ENCODE results near the gene PPIG. TPM values are rescaled to one million over a fixed set of nuclear protein-coding genes. Genes with fewer than 3 reads are reported as not detected.

The PPIG gene
- total RNA-seq, 1 donor from 2014 or later: 88.4 TPM

DNA sequence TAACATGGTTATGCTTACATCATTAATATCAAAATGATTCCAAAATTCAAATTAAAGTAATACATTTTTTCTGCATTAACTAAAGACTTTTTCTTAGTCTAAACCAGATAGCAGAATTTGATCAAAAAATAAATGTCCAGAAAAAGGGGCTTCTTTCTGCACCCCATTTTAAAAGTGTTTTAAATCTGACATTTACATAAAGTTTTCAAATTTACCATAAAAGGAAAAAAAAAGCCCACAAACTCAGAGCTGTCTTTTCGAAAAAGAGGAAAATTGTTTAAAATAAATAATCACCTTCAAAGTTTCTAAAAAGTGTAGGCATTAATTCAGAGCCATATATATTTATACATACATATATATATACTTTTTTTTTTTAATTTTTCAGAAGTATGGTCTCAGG, 12.0 kb upstream of the PPIG start:
- Histone ChIP-seq H3K79me2 (ENCODE audit: low read depth) (peaks cover 46% of the 10 kb centered on the region), H3K9ac (no peak overlapping the region), H3K4me1 (peaks cover 11% of the 10 kb centered on the region), H3F3A (ENCODE audit: low read depth) (peaks cover 8% of the 10 kb centered on the region), H3K4me3 (peak overlapping the region; percentile 70), H3K4me2 (peak overlapping the region; percentile 97), H2AFZ (replicated peaks) (no peak overlapping the region), H3K36me3 (peaks cover 5% of the 10 kb centered on the region), H3K27ac (no peak overlapping the region), H3K27me3 (no peaks in the 10 kb centered on the region), H3K9me3 (ENCODE audit: low read depth) (no peaks in the 10 kb centered on the region), H4K20me1 (ENCODE audit: low read depth) (no peaks in the 10 kb centered on the region)
- H3K4me1 Mint-ChIP-seq: peaks cover 12% of the 10 kb centered on the region
- H3K9me3 Mint-ChIP-seq: peaks cover 6% of the 10 kb centered on the region
- no peak for TF ChIP-seq EZH2 (IDR thresholded peaks at IDR 0.05)
- no peak for TF ChIP-seq EZH2phosphoT487 (IDR thresholded peaks at IDR 0.05)
- TF ChIP-seq, protein P1, sequence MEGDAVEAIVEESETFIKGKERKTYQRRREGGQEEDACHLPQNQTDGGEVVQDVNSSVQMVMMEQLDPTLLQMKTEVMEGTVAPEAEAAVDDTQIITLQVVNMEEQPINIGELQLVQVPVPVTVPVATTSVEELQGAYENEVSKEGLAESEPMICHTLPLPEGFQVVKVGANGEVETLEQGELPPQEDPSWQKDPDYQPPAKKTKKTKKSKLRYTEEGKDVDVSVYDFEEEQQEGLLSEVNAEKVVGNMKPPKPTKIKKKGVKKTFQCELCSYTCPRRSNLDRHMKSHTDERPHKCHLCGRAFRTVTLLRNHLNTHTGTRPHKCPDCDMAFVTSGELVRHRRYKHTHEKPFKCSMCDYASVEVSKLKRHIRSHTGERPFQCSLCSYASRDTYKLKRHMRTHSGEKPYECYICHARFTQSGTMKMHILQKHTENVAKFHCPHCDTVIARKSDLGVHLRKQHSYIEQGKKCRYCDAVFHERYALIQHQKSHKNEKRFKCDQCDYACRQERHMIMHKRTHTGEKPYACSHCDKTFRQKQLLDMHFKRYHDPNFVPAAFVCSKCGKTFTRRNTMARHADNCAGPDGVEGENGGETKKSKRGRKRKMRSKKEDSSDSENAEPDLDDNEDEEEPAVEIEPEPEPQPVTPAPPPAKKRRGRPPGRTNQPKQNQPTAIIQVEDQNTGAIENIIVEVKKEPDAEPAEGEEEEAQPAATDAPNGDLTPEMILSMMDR (IDR thresholded peaks at IDR 0.05): no peak
- DNase-seq (ENCODE audit: low spot score): no peak
- H3K27me3 Mint-ChIP-seq (ENCODE audit: insufficient read depth, low read depth): peaks cover 4% of the 10 kb centered on the region
- H3K27ac Mint-ChIP-seq: no peak overlapping the region
- no peak overlapping the region for H3K4me3 Mint-ChIP-seq
- no peaks in the 10 kb centered on the region for H3K36me3 Mint-ChIP-seq

GRCh38 chr2:169572821-169573159, 11.4 kb upstream of the PPIG start:
- Mint-ChIP-seq H3K4me3 (peak overlapping the region; percentile 94), H3K27me3 (ENCODE audit: insufficient read depth, low read depth) (peaks cover 4% of the 10 kb centered on the region), H3K4me1 (peaks cover 12% of the 10 kb centered on the region), H3K27ac (peak overlapping the region; percentile 47), H3K9me3 (peaks cover 6% of the 10 kb centered on the region), H3K36me3 (no peaks in the 10 kb centered on the region)
- no peaks in the 10 kb centered on the region for H3K9me3 ChIP-seq (ENCODE audit: low read depth)
- DNase-seq (ENCODE audit: low spot score): no peak
- peaks cover 8% of the 10 kb centered on the region for H3F3A ChIP-seq (ENCODE audit: low read depth)
- H3K4me2 ChIP-seq: peak overlapping the region; percentile 97
- H3K4me3 ChIP-seq: peak overlapping the region; percentile 70
- H4K20me1 ChIP-seq (ENCODE audit: low read depth): no peaks in the 10 kb centered on the region
- H3K27me3 ChIP-seq: no peaks in the 10 kb centered on the region
- H2AFZ ChIP-seq (replicated peaks): peak overlapping the region; percentile 87
- H3K9ac ChIP-seq: peak overlapping the region; percentile 53
- H3K27ac ChIP-seq: no peak overlapping the region
- H3K4me1 ChIP-seq: peaks cover 11% of the 10 kb centered on the region
- no peak for TF ChIP-seq EZH2phosphoT487 (IDR thresholded peaks at IDR 0.05)
- TF ChIP-seq, protein P1 (IDR thresholded peaks at IDR 0.05): no peak
- peaks cover 45% of the 10 kb centered on the region for H3K79me2 ChIP-seq (ENCODE audit: low read depth)
- peaks cover 5% of the 10 kb centered on the region for H3K36me3 ChIP-seq

- peak within 1 kb of the TSS; percentile 87 for H2AFZ ChIP-seq (replicated peaks)
- H3K4me3 Mint-ChIP-seq: peak within 1 kb of the TSS; percentile 94
- H3K4me3 ChIP-seq: peak within 1 kb of the TSS; percentile 70
- H3K9me3 ChIP-seq (ENCODE audit: low read depth): no peaks in the 10 kb centered on the region
- TF ChIP-seq EZH2phosphoT487 (IDR thresholded peaks at IDR 0.05): no peak
- TF ChIP-seq EZH2 (IDR thresholded peaks at IDR 0.05): no peak
- TF ChIP-seq, protein P1 (IDR thresholded peaks at IDR 0.05): no peak
- peaks cover 12% of the 10 kb centered on the region for H3K4me1 Mint-ChIP-seq
- peak within 1 kb of the TSS; percentile 47 for H3K27ac Mint-ChIP-seq
- peak within 1 kb of the TSS; percentile 97 for H3K4me2 ChIP-seq
- H3K27me3 ChIP-seq: peaks cover under 1% of the 10 kb centered on the region
- peaks cover 45% of the 10 kb centered on the region for H3K79me2 ChIP-seq (ENCODE audit: low read depth)
- H3K9me3 Mint-ChIP-seq: peaks cover 6% of the 10 kb centered on the region
- H3F3A ChIP-seq (ENCODE audit: low read depth): peaks cover 8% of the 10 kb centered on the region
- peak within 1 kb of the TSS; percentile 3 for H3K27ac ChIP-seq
- H3K4me1 ChIP-seq: peaks cover 11% of the 10 kb centered on the region
- H3K9ac ChIP-seq: peak within 1 kb of the TSS; percentile 53
- H4K20me1 ChIP-seq (ENCODE audit: low read depth): no peaks in the 10 kb centered on the region
- no peaks in the 10 kb centered on the region for H3K36me3 ChIP-seq
- DNase-seq (ENCODE audit: low spot score): peak; percentile 94
- H3K36me3 Mint-ChIP-seq: no peaks in the 10 kb centered on the region
- H3K27me3 Mint-ChIP-seq (ENCODE audit: insufficient read depth, low read depth): peaks cover 4% of the 10 kb centered on the region
Measured at GRCh38 chr2:169573160-169573973, 10.8 kb upstream of the PPIG start, which contains the start of gene FASTKD1. Gene FASTKD1, minus strand, starts transcription at chr2:169573865. Its CDS starts 1,836 bp downstream, at chr2:169572029.
